H54 (cell line): Measurements from ENCODE around the gene FHIT.
"Not testable (repeated sequence)": the region's sequence is repeated elsewhere in the genome, so short reads cannot be mapped to it uniquely, and the experiment has no call there.

ENCODE experiments used
- DNase-seq: peaks from one replicate; pipeline ENCODE4 v3.0.0; 2011; ENCODE audit warnings: low spot score, mixed read lengths; ENCODE audit not compliant: insufficient read length
- FAIRE-seq: peaks from 3 replicates; lab custom pipeline; 2011; peaks lifted over from hg19 to GRCh38; lab: Jason Lieb, UNC
- POLR2A ChIP-seq: IDR thresholded peaks from 2 replicates; pipeline ENCODE4 v1.6.1; 2011; ENCODE audit warnings: low read depth, mild to moderate bottlenecking, low read length

FHIT gene

DNA sequence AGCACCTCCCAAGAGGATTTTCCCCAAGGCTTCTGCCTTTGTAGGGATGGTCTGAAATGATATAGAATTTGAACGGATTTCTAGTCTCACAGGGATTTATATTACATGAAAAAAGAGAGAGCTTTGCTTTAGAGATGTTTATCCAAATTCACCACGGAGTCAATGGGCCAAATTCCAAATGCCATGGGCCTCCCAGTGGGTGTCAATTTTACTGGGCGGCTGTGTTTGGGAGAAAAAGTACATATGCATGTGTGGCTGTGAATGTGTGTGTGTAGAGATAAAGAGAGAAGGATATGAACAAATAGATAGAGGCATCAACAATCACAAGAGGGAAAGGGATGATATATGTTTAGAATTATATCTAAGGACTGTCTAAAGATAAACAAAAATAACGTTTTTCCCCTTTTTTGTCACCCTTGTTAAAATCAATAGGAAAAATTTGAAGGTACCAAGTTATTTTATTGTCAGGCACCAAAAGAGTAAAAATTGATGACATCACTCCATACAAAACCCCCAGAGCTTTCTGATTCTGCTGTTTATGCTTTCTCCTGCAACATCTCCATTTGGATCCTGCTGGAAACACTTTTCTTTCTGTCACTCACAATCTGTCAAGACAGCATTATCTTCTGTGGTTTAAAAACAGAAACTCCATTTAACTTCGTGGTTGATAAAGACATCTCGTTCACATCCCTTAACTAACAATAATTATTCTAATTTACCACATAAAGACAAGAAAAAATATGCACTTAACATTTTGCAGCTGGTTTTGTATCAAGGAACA is 160.7 kb downstream of the FHIT start:
- DNase-seq (no peak), FAIRE-seq (no peak)
- TF ChIP-seq POLR2A: no peak

DNA sequence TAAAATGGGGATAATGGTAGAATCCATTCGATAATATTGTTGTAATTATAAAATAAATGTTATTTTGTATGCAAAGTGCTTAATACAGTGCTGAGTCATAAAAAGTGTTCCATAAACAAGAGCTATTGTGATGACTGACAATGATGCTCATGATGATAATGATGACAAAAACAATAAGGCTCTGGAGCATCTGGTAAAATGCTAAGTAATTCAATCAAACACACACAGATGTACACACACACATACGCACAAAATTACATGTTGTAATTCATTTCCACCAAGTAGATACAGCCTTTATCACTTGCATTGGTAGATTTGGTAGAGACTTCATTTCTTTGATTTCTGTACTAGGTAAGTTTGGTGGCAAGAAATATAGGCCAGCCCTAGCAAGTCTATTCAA is 163.8 kb downstream of the FHIT start:
- TF ChIP-seq POLR2A: no peak
- DNase-seq (no peak), FAIRE-seq (no peak)

DNA sequence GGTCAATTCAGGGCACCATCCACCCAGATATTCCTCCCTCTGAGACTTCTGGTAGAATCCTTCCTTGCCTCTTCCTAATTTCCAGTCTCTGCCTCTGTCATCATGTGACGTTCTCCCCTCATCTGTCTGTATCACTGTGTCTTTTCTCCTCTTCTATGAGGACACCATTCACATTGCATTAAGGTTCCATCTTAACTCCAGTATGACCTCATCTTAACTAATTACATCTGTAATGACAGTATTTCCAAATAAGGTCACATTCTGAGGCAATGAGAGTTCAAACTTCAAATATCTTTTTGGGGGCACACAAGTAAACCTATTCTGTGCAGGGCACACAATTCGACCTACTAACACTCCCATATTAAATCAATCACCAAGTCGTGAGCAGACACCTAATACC is 169.7 kb downstream of the FHIT start:
- no peak for TF ChIP-seq POLR2A
- FAIRE-seq (no peak), DNase-seq (no peak)

- DNase-seq (no peak), FAIRE-seq (no peak)
- TF ChIP-seq POLR2A: no peak
Observed at GRCh38 chr3:61080737-61081445, 170.4 kb downstream of the FHIT start.

DNA sequence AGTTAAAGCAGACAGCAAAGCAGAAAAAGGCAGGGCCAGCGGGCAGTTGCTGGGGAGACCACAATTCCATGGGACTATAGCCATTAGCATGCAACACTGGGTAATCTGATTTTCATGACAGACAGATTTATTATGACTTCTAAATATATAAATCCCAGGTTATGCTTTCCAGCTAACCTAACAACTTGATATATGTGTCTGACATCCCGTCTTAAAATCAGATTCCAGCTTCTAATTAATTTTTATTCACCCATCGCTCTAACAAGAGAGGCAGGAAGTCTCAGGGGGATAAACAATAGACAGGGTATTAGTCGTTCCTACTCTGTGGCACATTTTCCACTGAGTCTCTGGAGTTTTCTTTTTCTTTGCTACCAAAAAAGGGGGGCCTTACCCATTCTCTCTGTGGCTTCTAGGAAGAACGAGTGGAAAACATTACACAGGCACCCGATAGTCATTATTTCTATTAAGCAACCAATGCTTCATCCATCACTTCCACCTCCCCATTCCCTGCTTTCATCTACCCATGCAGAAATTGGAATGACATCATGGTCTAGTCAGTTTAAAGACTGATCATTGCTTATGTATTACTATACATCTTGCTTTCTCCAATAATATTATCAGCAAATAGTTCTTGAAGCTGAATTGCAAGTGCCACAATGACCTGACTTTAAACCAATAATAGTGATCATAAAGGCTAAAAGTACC is 173.1 kb downstream of the FHIT start:
- TF ChIP-seq POLR2A: no peak
- no peak for DNase-seq
- no peak for FAIRE-seq

DNA sequence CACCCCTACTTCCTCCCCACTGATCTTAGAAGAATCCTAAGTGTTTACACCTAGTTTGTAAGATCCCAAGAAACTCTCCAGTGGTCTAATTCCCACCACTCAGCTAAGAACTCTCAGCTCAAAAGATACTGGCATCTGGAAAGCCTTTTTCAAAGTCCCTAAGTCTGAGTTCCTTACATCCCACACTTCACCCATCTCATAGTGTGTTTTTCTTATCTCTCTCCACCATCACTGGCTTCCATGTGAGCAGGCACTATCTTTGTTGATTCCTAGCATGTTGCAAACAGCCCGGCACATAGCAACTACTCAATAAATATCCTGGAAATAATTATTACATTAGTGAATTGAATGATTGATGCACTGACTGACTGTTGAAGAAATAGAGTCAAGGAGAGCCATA is 173.7 kb downstream of the FHIT start:
- no peak for FAIRE-seq

GRCh38 chr3:61074783-61075182 is 176.5 kb downstream of the FHIT start:
- DNase-seq (no peak), FAIRE-seq (no peak)
- TF ChIP-seq POLR2A: no peak

More for the DNA sequence above, 173.7 kb downstream of the FHIT start:
- DNase-seq: no peak
- TF ChIP-seq POLR2A: no peak

DNA sequence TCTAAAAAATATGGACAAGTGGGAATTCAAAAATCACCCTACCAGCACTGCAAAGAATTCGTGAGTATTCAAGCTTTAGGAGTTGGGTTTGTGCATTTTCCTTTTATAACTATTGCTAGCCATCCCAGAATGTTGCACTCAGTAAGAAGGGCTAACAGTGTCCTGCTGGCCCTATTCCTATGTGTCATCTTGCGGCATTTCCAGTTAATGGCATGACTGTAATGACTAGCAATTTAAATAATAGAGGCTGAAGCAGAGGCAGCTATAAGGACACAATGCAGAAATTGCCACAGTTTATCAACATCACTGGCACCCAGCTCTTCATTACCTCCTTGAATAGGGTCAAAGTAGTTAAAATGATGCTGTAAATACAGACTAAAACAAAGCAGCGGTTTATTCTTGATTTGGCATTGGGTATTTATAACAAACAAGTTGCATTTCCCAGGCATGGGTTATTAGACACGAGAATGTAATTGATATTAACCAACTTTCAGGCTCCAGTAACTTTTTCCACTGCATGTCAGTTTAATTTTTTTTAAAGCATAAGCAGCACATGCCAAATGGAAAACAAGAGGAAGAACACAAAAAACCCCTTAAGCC is 177.6 kb downstream of the FHIT start:
- DNase-seq: no peak
- no peak for TF ChIP-seq POLR2A
- FAIRE-seq: no peak

DNA sequence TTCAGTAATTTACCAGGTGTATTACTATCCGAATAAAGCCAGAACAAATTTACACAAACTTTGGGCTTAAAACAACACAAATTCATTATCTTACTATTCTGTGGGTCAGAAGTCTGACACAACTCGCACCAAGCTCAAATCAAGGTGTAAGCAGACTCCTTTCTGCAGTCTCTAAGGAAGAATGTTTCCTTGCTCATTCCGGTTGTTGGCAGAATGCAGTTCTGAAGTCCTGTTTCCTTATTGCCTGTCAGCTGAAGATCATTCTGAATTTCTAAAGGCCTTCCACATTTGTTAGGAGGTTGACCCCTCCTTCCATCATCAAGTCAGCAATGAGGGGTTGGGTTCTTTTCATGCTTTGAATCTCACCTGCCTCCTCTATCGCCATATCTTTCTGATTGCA is 183.2 kb downstream of the FHIT start:
- FAIRE-seq (no peak), DNase-seq (no peak)
- TF ChIP-seq POLR2A: no peak

GRCh38 chr3:61066800-61067199 is 184.5 kb downstream of the FHIT start:
- FAIRE-seq (no peak), DNase-seq (no peak)
- no peak for TF ChIP-seq POLR2A

DNA sequence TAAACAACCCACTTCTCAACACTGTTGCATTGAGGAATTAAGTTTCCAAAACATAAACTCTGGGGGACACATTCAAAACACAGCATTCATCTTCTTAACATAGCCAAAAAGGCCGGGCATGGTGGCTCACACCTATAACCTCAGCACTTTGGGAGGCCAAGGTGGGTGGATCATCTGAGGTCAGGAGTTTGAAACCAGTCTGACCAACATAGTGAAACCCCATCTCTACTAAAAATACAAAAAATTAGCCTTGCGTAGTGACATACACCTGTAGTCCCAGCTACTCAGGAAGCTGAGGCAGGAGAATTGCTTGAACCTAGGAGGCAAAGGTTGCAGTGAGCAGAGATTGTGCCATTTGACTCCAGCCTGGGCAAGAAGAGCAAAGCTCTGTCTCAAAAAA is 185.0 kb downstream of the FHIT start:
- FAIRE-seq, DNase-seq: not testable (repeated sequence)

- DNase-seq (no peak), FAIRE-seq (no peak)
- TF ChIP-seq POLR2A: no peak
Observed at GRCh38 chr3:61065451-61066011, 185.7 kb downstream of the FHIT start.

DNA sequence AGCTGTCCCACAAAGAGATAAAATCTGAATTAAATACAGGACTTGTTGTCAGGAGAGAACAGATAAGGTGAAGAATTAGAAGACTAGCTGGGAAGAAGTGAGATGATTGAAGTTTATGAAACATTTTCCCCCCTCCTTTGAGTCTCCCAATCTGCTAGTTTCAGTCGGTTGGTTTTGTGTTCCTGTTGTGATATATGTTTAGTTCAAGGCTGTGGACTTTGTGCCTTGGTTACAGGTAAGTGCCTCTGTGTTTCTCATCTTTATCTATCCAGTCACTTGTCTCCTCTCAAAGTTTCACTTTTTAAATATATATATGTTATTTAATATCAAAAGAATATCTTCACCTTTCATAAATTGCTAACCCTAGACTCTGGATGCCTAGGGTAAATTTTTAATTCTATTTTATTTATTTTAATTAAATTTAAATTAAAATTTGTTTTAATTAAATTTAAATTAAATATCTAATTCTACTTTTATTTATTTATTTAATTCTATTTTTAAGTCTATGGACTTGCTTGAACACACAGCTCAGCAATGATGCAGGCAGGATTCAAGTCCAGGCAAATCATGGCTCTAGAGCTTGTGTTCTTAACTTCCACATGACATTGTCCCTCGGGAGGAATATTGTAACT is 190.0 kb downstream of the FHIT start:
- no peak for TF ChIP-seq POLR2A
- no peak for DNase-seq
- no peak for FAIRE-seq
